ENCODE measurements around the gene SPINDOC.

DNA sequence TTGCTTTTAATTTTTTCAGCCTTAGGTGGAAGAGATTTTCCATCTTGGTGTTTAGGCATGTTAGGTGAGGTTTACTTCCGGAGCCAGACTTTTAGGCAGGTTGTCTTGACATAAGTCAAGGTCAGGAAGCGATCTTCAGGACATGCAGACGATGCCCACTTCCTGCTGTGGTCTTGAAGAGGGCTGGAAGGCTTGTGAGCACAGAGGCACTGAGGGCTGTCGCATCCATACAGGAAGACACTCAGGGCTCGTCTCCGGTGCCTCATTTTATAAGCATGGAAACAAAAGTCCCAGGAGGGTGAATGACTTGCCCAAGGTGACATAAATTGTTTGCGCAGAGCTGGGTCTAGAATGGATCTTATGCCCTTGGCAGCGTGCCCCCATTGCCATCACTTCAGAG lies 56.4 kb downstream of the SPINDOC start:
- TF ChIP-seq, protein P1, sequence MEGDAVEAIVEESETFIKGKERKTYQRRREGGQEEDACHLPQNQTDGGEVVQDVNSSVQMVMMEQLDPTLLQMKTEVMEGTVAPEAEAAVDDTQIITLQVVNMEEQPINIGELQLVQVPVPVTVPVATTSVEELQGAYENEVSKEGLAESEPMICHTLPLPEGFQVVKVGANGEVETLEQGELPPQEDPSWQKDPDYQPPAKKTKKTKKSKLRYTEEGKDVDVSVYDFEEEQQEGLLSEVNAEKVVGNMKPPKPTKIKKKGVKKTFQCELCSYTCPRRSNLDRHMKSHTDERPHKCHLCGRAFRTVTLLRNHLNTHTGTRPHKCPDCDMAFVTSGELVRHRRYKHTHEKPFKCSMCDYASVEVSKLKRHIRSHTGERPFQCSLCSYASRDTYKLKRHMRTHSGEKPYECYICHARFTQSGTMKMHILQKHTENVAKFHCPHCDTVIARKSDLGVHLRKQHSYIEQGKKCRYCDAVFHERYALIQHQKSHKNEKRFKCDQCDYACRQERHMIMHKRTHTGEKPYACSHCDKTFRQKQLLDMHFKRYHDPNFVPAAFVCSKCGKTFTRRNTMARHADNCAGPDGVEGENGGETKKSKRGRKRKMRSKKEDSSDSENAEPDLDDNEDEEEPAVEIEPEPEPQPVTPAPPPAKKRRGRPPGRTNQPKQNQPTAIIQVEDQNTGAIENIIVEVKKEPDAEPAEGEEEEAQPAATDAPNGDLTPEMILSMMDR (IDR thresholded peaks at IDR 0.05; ENCODE audit: low read length): no peak
- TF ChIP-seq EZH2 (IDR thresholded peaks at IDR 0.05; ENCODE audit: borderline replicate concordance, low read length): no peak
